ENCODE measurements around the gene LRRN2.
"Not testable (repeated sequence)": the region's sequence is repeated elsewhere in the genome, so short reads cannot be mapped to it uniquely, and the experiment has no call there.

Gene LRRN2

DNA sequence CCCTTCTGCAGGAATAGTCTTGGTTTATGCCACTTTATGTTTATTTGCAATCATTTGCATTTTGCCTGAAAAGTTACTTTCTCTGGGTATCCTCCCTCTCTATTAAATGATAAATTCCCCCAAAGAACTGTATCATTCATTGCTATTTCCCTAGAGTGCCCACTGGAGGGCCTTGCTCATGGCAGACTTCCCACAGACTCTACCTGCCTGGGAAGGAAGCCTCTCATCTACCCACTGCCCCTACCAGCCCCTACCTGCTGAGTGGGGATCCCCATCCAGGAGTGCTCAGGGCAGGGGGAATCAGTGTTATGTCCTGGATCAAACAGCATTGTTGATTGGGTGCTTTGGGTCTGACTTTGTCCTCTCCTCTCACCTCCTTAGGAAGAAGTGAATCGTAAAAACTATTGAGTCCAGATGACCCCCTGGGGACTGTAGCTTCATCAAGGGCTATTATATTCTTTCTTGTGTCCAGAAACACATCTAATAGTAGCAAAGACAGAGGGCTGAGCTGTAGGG, 6.8 kb upstream of the LRRN2 start:
- Histone ChIP-seq H3K9me3 (ENCODE audit: severe bottlenecking) (no peaks in the 10 kb centered on the region), H3K4me3 (ENCODE audit: low read depth, low read length) (no peak overlapping the region), H3K27me3 (ENCODE audit: insufficient read depth, low read depth, severe bottlenecking) (no peaks in the 10 kb centered on the region), H3K27ac (no peak overlapping the region), H3K36me3 (no peaks in the 10 kb centered on the region)
- DNase-seq, result no peak
- TF ChIP-seq, protein P1, sequence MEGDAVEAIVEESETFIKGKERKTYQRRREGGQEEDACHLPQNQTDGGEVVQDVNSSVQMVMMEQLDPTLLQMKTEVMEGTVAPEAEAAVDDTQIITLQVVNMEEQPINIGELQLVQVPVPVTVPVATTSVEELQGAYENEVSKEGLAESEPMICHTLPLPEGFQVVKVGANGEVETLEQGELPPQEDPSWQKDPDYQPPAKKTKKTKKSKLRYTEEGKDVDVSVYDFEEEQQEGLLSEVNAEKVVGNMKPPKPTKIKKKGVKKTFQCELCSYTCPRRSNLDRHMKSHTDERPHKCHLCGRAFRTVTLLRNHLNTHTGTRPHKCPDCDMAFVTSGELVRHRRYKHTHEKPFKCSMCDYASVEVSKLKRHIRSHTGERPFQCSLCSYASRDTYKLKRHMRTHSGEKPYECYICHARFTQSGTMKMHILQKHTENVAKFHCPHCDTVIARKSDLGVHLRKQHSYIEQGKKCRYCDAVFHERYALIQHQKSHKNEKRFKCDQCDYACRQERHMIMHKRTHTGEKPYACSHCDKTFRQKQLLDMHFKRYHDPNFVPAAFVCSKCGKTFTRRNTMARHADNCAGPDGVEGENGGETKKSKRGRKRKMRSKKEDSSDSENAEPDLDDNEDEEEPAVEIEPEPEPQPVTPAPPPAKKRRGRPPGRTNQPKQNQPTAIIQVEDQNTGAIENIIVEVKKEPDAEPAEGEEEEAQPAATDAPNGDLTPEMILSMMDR (IDR thresholded peaks at IDR 0.05; ENCODE audit: low read depth, low read length), result peak; percentile 69

DNA sequence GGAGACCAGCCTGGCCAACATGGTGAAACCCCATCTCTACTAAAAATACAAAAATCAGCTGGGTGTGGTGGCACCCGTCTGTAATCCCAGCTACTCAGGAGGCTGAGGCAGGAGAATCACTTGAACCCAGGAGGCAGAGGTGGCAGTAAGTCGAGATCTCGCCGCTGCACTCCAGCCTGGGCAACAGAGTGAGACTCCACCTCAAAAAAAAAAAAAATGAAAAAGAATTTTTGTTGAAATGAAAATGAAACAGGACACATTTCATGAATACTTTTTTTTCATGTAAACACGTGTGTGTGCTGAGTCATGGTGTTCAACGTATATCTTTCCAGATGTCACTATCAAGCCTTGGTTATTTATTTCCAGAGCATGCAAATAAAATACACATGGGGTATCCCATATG, 5.8 kb upstream of the LRRN2 start:
- not testable (repeated sequence) for DNase-seq; H3K27me3 ChIP-seq (ENCODE audit: insufficient read depth, low read depth, severe bottlenecking); H3K9me3 ChIP-seq (ENCODE audit: severe bottlenecking); H3K36me3 ChIP-seq; H3K4me3 ChIP-seq (ENCODE audit: low read depth, low read length); H3K27ac ChIP-seq

DNA sequence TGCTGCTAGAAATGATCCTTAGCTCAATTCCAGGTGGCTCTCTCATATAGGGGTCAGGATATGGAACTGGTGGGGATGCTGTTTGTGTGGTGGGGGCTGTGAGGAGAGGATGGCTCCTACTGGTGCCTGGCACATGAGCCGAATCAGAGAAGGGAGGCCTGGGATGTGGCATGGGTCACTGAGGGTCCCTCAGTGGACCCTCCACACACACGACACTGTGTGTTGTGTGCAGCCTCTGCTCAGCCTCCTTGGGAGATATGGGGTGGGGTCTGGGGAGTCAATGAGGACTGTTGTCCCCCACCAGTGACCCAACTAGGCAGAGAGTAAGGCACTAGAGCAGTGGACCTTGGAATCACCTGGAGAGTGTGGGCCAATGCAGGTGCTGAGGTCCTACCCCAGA, 3.2 kb upstream of the LRRN2 start:
- DNase-seq, result no peak
- Histone ChIP-seq H3K36me3 (no peaks in the 10 kb centered on the region), H3K27ac (no peak overlapping the region), H3K9me3 (ENCODE audit: severe bottlenecking) (no peaks in the 10 kb centered on the region), H3K4me3 (ENCODE audit: low read depth, low read length) (no peak overlapping the region), H3K27me3 (ENCODE audit: insufficient read depth, low read depth, severe bottlenecking) (no peaks in the 10 kb centered on the region)
- TF ChIP-seq, protein P1 (IDR thresholded peaks at IDR 0.05; ENCODE audit: low read depth, low read length), result no peak

DNA sequence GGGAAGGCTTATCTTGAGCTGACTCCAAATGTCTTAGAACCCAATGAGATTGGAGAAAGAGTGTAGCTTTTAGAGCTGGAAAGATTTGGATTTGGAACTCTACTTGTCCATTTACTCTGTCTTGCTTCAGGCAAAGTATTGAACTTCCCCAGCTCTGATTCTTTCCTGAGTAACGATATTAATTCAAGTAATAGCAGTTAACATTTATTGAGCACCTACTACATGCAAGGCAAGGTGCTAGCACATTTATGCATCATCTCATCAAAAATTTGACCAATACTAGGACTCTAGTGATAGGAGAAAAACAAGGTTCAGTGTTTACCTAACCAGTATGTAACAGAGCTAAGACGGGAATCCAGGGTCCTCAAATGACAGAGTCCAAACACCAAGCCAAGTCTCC, 2.5 kb upstream of the LRRN2 start:
- no peaks in the 10 kb centered on the region for H3K27me3 ChIP-seq (ENCODE audit: insufficient read depth, low read depth, severe bottlenecking)
- H3K27ac ChIP-seq, result no peak overlapping the region
- DNase-seq, result no peak
- no peak overlapping the region for H3K4me3 ChIP-seq (ENCODE audit: low read depth, low read length)
- H3K9me3 ChIP-seq (ENCODE audit: severe bottlenecking), result no peaks in the 10 kb centered on the region
- TF ChIP-seq, protein P1 (IDR thresholded peaks at IDR 0.05; ENCODE audit: low read depth, low read length), result no peak
- H3K36me3 ChIP-seq, result peaks cover 1% of the 10 kb centered on the region

DNA sequence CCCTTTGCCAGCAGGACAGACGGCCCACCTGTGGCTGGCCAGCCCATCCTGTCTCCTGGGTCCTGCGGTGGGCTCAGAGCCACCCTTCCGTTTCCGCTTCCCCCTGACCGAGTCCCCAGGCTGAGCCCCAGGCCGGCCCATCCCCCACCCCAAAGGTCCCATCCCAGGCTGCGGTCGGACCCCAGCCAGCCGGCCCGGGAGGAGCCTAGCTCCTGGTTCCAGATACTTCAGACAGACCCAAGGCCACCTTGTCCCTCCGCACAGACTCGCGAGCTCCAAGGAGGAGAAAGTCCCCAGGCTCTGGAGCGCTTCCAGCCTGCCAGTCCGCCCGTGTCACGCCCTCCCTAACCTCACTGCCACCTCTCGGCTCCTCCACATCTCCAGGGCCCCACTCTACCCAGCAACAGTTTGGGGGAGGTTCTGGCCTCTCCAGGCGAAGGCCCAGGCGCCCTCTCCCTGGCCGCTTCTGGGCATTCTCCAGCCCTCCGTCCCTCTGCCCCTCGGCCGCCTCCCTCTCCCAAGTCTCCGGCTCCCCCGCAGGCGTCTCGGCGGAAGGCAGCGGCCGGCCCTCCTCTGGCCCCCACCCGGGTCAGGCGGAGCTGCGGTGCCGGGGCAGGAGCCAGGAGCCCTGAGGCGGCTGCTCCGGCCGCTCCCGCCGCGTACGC, 835 bp downstream of the LRRN2 start:
- Histone ChIP-seq H3K36me3 (peaks cover 34% of the 10 kb centered on the region), H3K4me3 (ENCODE audit: low read depth, low read length) (peak overlapping the region; percentile 74), H3K27me3 (ENCODE audit: insufficient read depth, low read depth, severe bottlenecking) (no peaks in the 10 kb centered on the region), H3K9me3 (ENCODE audit: severe bottlenecking) (no peaks in the 10 kb centered on the region), H3K27ac (peak overlapping the region; percentile 86)
- peak; percentile 82 for DNase-seq
- TF ChIP-seq, protein P1 (IDR thresholded peaks at IDR 0.05; ENCODE audit: low read depth, low read length), result peak; percentile 0; the same call in 1 of the 2 replicates

DNA sequence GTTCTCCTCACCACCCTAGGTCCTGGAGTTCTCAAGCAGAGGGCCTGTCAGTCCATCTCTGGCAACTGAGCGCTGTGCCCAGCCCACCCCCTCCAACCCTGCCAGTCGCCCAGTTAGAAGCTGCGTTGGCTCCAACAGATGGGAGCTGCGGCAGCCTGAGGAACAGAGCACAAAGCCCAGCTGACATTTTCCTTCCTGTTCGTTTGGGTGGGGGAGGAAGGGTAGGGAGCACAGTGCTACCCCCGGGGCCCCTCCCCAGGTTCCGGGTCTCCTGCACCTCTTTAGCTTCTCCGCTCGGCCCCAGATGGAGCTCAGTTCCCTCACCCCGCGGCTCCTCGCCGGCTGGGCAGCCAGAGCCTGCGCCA, 1.4 kb downstream of the LRRN2 start:
- Histone ChIP-seq H3K4me3 (ENCODE audit: low read depth, low read length) (peak overlapping the region; percentile 74), H3K27me3 (ENCODE audit: insufficient read depth, low read depth, severe bottlenecking) (no peaks in the 10 kb centered on the region), H3K27ac (peak overlapping the region; percentile 86), H3K9me3 (ENCODE audit: severe bottlenecking) (no peaks in the 10 kb centered on the region), H3K36me3 (peaks cover 34% of the 10 kb centered on the region)
- peak; percentile 60 for DNase-seq
- TF ChIP-seq, protein P1 (IDR thresholded peaks at IDR 0.05; ENCODE audit: low read depth, low read length), result no peak
